Peyer's patch (tissue), 4 donors: ENCODE data around the gene KCNJ13.
"Not testable (repeated sequence)": the region's sequence is repeated elsewhere in the genome, so short reads cannot be mapped to it uniquely, and the experiment has no call there.

ENCODE experiments used
- CTCF ChIP-seq, 6 experiments: fragments of 450-650 bp in 4 of 6; fragments of 200-600 bp in 2 of 6; sonication (generic) in 1 of 6; IDR thresholded peaks; one replicate each; pipeline ENCODE4 v1.5.1; 2017 to 2019; ENCODE audit warnings: antibody characterized with exemption in 6 of 6, mild to moderate bottlenecking in 3 of 6, moderate library complexity in 1 of 6
- POLR2A ChIP-seq, 2 donors: fragments of 450-650 bp; IDR thresholded peaks; one replicate each; pipeline ENCODE4 v1.5.1; 2017; ENCODE audit warnings: antibody characterized with exemption in 2 of 2, mild to moderate bottlenecking in 2 of 2, moderate library complexity in 2 of 2

- not testable (repeated sequence) for TF ChIP-seq CTCF, POLR2A (IDR thresholded peaks at IDR 0.05)
Measured at GRCh38 chr2:232720056-232720455, 56.3 kb downstream of the KCNJ13 start.
